ENCODE measurements around the gene OXLD1.

The OXLD1 gene

DNA sequence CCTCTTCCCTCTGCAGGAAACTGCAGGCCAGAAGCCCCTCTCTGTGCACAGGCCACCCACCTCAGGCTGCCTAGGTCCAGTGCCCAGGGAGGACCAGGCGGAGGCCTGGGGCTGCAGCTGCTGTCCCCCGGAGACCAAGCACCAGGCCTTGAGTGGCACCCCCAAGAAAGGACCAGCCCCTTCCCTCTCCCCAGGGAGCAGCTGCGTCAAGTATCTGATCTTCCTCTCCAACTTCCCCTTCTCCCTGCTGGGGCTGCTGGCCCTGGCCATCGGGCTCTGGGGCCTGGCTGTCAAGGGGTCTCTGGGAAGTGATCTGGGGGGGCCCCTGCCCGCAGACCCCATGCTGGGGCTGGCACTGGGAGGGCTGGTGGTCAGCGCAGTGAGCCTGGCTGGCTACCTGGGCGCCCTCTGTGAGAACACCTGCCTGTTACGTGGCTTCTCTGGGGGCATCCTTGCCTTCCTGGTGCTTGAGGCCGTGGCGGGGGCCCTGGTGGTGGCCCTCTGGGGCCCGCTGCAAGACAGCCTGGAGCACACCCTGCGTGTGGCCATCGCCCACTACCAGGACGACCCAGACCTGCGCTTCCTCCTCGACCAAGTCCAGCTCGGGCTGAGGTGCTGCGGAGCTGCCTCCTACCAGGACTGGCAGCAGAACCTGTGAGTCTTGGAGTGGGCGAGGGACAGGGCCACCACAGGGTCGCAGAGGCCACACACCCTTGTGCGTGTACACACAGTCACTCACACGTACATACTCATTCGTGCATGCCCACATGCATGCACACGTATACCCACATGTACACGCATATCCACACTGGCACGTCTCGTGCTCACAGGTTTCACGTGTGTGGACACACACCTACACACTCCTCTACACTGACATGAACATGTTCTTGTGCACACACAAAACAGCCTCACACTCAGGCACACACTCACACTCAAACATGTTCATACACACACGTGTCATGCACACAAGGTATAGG is 21.1 kb downstream of the OXLD1 start:
- Histone ChIP-seq H3K36me3 (ENCODE audit: insufficient read depth, low read length) (no peaks in the 10 kb centered on the region), H3K4me2 (ENCODE audit: low read length) (no peak overlapping the region), H3K4me3 (ENCODE audit: low read length) (no peak overlapping the region), H3K27me3 (ENCODE audit: control insufficient read depth, insufficient read depth, low read length) (peaks cover 23% of the 10 kb centered on the region), H3K4me1 (ENCODE audit: control insufficient read depth, insufficient read depth, low read length) (peaks cover 14% of the 10 kb centered on the region), H3K9ac (ENCODE audit: low read depth, low read length) (no peak overlapping the region), H3K9me3 (replicated peaks; ENCODE audit: low read length) (no peaks in the 10 kb centered on the region)

DNA sequence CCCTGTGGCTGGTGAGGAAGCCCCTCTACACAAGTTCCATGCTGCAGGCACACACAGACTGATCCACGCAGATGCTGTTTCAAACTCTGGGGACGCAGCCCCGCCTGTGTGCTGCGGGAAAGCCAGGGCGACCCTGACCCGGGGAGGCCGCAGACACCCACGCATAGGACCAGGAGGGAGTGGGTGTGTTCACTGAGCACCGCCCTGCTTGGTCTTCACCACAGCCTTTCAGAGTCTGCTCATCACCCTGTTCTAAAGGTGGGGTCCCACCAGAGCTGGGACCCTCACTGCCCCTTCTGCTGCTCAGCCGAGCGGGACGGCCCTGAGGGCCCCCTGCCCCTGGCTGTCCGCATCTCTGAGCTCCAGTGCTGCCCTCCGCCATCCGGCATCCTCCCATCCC is 21.9 kb downstream of the OXLD1 start:
- H3K4me3 ChIP-seq (ENCODE audit: low read length) = no peak overlapping the region

DNA sequence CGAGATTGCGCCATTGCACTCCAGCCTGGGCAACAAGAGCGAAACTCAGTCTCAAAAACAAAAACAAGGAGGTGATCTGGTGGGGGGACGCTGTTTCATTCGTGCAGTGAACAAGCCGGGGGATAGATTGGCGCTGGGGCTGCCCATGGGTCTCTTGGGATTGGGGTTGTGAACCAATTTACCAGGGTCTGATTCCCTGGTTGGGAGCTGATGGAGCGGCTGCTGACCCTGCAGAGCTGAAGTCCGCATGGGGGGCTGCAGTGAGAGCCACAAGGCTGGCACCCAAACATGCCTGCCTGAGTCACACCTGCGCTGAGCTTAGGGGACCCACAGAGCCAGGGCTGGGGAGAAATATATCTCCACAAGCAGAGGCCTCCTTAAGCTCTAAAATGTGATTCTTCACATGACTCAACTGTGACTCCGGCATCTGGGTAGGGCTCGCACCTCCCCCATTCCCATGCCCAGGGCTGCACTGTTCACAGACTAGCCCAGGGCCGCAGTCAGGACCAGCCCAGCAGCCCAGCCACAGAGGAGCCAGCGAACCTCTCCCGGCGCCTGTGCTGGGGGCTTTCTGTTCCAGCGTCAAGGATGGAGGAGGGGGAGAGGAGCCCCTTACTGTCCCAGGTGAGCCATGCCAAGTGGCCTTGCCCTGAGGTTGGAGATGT is 24.4 kb downstream of the OXLD1 start:
- Histone ChIP-seq H3K27me3 (ENCODE audit: control insufficient read depth, insufficient read depth, low read length) (peaks cover 4% of the 10 kb centered on the region), H3K9ac (ENCODE audit: low read depth, low read length) (peak overlapping the region; percentile 75), H3K4me3 (ENCODE audit: low read length) (peak overlapping the region; percentile 44), H3K4me2 (ENCODE audit: low read length) (peak overlapping the region; percentile 69), H3K36me3 (ENCODE audit: insufficient read depth, low read length) (no peaks in the 10 kb centered on the region), H3K9me3 (replicated peaks; ENCODE audit: low read length) (no peaks in the 10 kb centered on the region), H3K4me1 (ENCODE audit: control insufficient read depth, insufficient read depth, low read length) (peaks cover 14% of the 10 kb centered on the region)

More for the DNA sequence above, 21.9 kb downstream of the OXLD1 start:
- peaks cover 14% of the 10 kb centered on the region for H3K4me1 ChIP-seq (ENCODE audit: control insufficient read depth, insufficient read depth, low read length)
- H3K36me3 ChIP-seq (ENCODE audit: insufficient read depth, low read length) = no peaks in the 10 kb centered on the region
- H3K4me2 ChIP-seq (ENCODE audit: low read length) = no peak overlapping the region
- no peak overlapping the region for H3K9ac ChIP-seq (ENCODE audit: low read depth, low read length)
- H3K9me3 ChIP-seq (replicated peaks; ENCODE audit: low read length) = no peaks in the 10 kb centered on the region
- peaks cover 23% of the 10 kb centered on the region for H3K27me3 ChIP-seq (ENCODE audit: control insufficient read depth, insufficient read depth, low read length)

GRCh38 chr17:81640011-81640410 is 26.4 kb downstream of the OXLD1 start:
- peaks cover 19% of the 10 kb centered on the region for H3K4me1 ChIP-seq (ENCODE audit: control insufficient read depth, insufficient read depth, low read length)
- H3K9ac ChIP-seq (ENCODE audit: low read depth, low read length) = no peak overlapping the region
- H3K9me3 ChIP-seq (replicated peaks; ENCODE audit: low read length) = no peaks in the 10 kb centered on the region
- H3K36me3 ChIP-seq (ENCODE audit: insufficient read depth, low read length) = no peaks in the 10 kb centered on the region
- H3K4me2 ChIP-seq (ENCODE audit: low read length) = no peak overlapping the region
- no peaks in the 10 kb centered on the region for H3K27me3 ChIP-seq (ENCODE audit: control insufficient read depth, insufficient read depth, low read length)
- H3K4me3 ChIP-seq (ENCODE audit: low read length) = no peak overlapping the region

DNA sequence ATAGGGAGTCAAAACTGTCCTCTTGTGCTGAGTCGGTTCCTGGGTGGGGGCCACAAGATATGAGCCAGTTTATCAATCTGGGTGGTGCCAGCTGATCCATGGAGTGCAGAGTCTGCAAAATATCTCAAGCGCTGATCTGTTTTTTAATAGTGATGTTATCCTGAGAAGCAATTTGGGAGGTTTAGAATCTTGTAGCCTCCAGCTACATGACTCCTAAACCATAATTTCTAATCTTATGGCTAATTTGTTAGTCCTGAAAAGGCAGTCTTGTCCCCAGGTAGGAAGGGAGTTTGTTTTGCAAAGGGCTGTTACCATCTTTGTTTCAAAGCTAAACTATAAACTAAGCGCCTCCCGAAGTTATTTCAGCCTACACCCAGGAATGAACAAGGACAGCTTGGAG is 27.7 kb downstream of the OXLD1 start:
- H3K4me1 ChIP-seq (ENCODE audit: control insufficient read depth, insufficient read depth, low read length) = peaks cover 19% of the 10 kb centered on the region
- H3K36me3 ChIP-seq (ENCODE audit: insufficient read depth, low read length) = no peaks in the 10 kb centered on the region
- no peak overlapping the region for H3K4me2 ChIP-seq (ENCODE audit: low read length)
- no peak overlapping the region for H3K9ac ChIP-seq (ENCODE audit: low read depth, low read length)
- H3K4me3 ChIP-seq (ENCODE audit: low read length) = no peak overlapping the region
- H3K27me3 ChIP-seq (ENCODE audit: control insufficient read depth, insufficient read depth, low read length) = no peaks in the 10 kb centered on the region
- no peaks in the 10 kb centered on the region for H3K9me3 ChIP-seq (replicated peaks; ENCODE audit: low read length)

- Histone ChIP-seq H3K4me3 (ENCODE audit: low read length) (peak within 1 kb of the TSS; percentile 95), H3K9me3 (replicated peaks; ENCODE audit: low read length) (no peaks in the 10 kb centered on the region), H3K36me3 (ENCODE audit: insufficient read depth, low read length) (peaks cover 4% of the 10 kb centered on the region), H3K4me2 (ENCODE audit: low read length) (peak within 1 kb of the TSS; percentile 90), H3K27me3 (ENCODE audit: control insufficient read depth, insufficient read depth, low read length) (no peaks in the 10 kb centered on the region), H3K9ac (ENCODE audit: low read depth, low read length) (peak within 1 kb of the TSS; percentile 96), H3K4me1 (ENCODE audit: control insufficient read depth, insufficient read depth, low read length) (peaks cover 10% of the 10 kb centered on the region)
Measured at GRCh38 chr17:81636505-81637288, 29.7 kb downstream of the OXLD1 start, which contains the start of the genes NPLOC4 and TSPAN10. NPLOC4 (minus strand) TSS chr17:81637112; CDS start chr17:81636930, 182 bp downstream. TSPAN10 (plus strand) TSS chr17:81637196; CDS start chr17:81642413, 5,217 bp downstream.

DNA sequence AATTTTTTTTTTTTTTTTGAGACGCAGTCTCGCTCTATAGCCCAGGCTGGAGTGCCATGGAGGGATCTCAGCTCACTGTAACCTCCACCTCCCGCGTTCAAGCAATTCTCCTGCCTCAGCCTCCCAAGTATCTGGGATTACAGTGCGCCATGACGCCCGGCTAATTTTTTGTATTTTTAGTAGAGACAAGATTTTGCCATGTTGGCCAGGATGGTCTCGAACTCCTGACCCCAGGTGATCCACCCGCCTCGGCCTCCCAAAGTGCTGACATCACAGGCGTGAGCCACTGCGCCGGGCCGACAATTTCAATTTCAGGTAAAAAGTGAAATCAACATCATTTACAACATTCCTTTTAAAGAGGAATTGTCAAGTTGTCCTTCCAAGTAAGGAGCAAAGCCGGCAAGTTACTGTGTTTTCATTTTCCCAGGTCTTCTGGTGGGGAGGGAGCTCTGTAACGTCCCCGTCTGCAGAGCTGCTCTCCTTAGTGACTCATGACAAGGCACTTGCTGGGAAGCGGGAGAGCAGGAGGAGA is 30.4 kb downstream of the OXLD1 start:
- Histone ChIP-seq H3K9me3 (replicated peaks; ENCODE audit: low read length) (no peaks in the 10 kb centered on the region), H3K4me1 (ENCODE audit: control insufficient read depth, insufficient read depth, low read length) (peaks cover 6% of the 10 kb centered on the region), H3K9ac (ENCODE audit: low read depth, low read length) (peak overlapping the region; percentile 96)

GRCh38 chr17:81635431-81635830 is 31.0 kb downstream of the OXLD1 start:
- no peaks in the 10 kb centered on the region for H3K9me3 ChIP-seq (replicated peaks; ENCODE audit: low read length)
- H3K9ac ChIP-seq (ENCODE audit: low read depth, low read length) = peak overlapping the region; percentile 96
- H3K36me3 ChIP-seq (ENCODE audit: insufficient read depth, low read length) = peaks cover 8% of the 10 kb centered on the region
- H3K4me1 ChIP-seq (ENCODE audit: control insufficient read depth, insufficient read depth, low read length) = peaks cover 6% of the 10 kb centered on the region
- H3K27me3 ChIP-seq (ENCODE audit: control insufficient read depth, insufficient read depth, low read length) = no peaks in the 10 kb centered on the region
- H3K4me3 ChIP-seq (ENCODE audit: low read length) = peak overlapping the region; percentile 95
- peak overlapping the region; percentile 90 for H3K4me2 ChIP-seq (ENCODE audit: low read length)

More for the DNA sequence above, 30.4 kb downstream of the OXLD1 start:
- Histone ChIP-seq H3K4me2 (ENCODE audit: low read length) (peak overlapping the region; percentile 90), H3K27me3 (ENCODE audit: control insufficient read depth, insufficient read depth, low read length) (no peaks in the 10 kb centered on the region), H3K36me3 (ENCODE audit: insufficient read depth, low read length) (peaks cover 8% of the 10 kb centered on the region), H3K4me3 (ENCODE audit: low read length) (peak overlapping the region; percentile 95)

GRCh38 chr17:81631482-81631881 is 34.9 kb downstream of the OXLD1 start:
- no peak overlapping the region for H3K4me3 ChIP-seq (ENCODE audit: low read length)
- no peak overlapping the region for H3K4me2 ChIP-seq (ENCODE audit: low read length)
- H3K9ac ChIP-seq (ENCODE audit: low read depth, low read length) = no peak overlapping the region
- H3K9me3 ChIP-seq (replicated peaks; ENCODE audit: low read length) = no peaks in the 10 kb centered on the region
- H3K4me1 ChIP-seq (ENCODE audit: control insufficient read depth, insufficient read depth, low read length) = peaks cover 6% of the 10 kb centered on the region
- H3K27me3 ChIP-seq (ENCODE audit: control insufficient read depth, insufficient read depth, low read length) = no peaks in the 10 kb centered on the region
- peaks cover 28% of the 10 kb centered on the region for H3K36me3 ChIP-seq (ENCODE audit: insufficient read depth, low read length)

GRCh38 chr17:81630274-81630673 is 36.1 kb downstream of the OXLD1 start:
- Histone ChIP-seq H3K4me2 (ENCODE audit: low read length) (no peak overlapping the region), H3K4me3 (ENCODE audit: low read length) (no peak overlapping the region)

More at GRCh38 chr17:81630274-81630673, 36.1 kb downstream of the OXLD1 start:
- H3K4me1 ChIP-seq (ENCODE audit: control insufficient read depth, insufficient read depth, low read length) = peaks cover under 1% of the 10 kb centered on the region
- H3K9ac ChIP-seq (ENCODE audit: low read depth, low read length) = no peak overlapping the region
- no peaks in the 10 kb centered on the region for H3K9me3 ChIP-seq (replicated peaks; ENCODE audit: low read length)
- H3K36me3 ChIP-seq (ENCODE audit: insufficient read depth, low read length) = peaks cover 35% of the 10 kb centered on the region
- no peaks in the 10 kb centered on the region for H3K27me3 ChIP-seq (ENCODE audit: control insufficient read depth, insufficient read depth, low read length)
